GM21381 (cell line): ENCODE measurements around the gene OCRL.

ENCODE experiments used
- ATAC-seq: cut with Tn5 transposase; IDR thresholded peaks from one replicate; pipeline ENCODE4 v1.9.1; 2021; ENCODE audit warnings: mild to moderate bottlenecking, moderate library complexity; ENCODE audit not compliant: unreplicated experiment

Gene OCRL

DNA sequence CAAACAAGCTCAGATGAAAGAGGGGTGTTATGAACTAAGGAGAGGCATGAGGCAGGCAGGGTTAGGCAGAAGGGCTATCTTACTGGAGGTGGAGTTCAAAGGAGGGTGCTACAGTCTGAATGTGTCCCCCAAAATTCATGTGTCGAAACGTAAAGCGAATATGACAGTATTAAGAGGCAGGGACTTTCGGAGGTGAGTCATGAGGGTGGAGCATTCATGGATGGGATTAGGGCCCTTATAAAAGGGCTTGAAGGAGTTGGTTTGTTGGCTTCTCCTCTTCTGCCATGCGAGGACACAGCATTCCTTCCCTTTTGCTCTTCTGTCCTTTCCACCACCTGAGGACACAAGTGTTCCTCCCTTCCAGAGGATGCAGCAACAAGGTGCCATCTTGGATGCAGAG lies 91.8 kb downstream of the OCRL start:
- ATAC-seq = no peak

DNA sequence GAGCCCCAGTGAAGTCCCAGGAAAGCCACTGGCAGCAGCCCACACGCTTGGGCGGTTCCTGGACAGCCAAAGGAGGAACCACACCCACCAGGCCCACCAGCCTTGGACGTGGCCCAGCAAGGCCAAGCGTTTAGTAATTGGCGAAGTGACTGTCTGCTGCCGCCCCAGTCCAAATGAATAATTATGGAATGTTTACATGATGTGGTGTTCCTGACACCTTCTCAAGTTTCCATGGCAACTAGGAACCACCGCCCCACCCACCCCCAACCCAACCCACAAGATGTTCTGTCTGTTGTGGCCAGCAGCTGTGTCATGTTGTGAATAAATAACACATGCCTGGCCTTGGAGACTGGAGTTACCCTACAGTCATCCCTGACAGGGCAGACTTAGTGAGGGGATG lies 92.4 kb downstream of the OCRL start:
- no peak for ATAC-seq

DNA sequence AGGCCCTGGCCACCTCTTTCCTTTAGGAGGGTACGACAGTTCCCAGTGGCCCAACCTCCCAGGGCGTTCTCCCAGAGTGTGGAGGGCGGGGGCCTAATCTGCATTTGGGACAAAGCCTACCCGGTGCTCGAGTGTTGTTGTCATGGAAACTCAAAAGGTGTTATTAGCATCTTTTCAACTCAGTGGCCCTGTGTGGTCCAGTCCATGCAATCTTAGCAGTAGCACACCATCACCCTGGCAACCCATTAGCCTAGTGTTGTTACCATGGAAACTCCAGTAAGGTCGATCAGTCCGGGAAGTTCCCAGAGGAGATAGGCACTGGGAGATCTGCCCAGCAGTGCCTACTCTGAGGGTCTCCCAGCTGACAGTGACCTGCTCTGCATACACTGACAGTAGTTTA lies 94.5 kb downstream of the OCRL start:
- no peak for ATAC-seq

DNA sequence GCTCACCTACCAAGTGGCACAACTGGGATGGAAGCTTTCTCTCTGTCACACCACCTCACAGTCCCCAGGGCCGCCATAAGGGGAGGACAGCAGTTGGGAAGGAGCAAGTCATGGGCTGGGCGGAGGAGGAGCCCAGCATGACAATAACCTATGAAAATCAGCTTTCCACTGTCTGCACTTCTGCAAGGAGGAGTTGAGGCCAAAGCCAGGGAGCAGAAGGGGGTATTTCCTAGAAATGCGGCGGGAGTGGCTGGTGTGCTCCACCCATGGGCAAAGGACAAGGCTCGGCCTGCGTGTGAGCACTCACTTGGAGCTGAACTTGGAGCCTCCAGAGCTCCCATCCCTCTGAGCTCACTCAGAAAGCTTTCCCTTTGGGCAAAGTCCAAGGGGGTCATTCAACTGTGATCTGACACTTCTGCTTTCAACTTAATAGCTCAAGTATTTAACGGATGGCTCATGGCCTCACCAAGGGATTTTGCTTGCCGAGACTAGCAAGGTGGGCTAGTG lies 96.2 kb downstream of the OCRL start:
- no peak for ATAC-seq

DNA sequence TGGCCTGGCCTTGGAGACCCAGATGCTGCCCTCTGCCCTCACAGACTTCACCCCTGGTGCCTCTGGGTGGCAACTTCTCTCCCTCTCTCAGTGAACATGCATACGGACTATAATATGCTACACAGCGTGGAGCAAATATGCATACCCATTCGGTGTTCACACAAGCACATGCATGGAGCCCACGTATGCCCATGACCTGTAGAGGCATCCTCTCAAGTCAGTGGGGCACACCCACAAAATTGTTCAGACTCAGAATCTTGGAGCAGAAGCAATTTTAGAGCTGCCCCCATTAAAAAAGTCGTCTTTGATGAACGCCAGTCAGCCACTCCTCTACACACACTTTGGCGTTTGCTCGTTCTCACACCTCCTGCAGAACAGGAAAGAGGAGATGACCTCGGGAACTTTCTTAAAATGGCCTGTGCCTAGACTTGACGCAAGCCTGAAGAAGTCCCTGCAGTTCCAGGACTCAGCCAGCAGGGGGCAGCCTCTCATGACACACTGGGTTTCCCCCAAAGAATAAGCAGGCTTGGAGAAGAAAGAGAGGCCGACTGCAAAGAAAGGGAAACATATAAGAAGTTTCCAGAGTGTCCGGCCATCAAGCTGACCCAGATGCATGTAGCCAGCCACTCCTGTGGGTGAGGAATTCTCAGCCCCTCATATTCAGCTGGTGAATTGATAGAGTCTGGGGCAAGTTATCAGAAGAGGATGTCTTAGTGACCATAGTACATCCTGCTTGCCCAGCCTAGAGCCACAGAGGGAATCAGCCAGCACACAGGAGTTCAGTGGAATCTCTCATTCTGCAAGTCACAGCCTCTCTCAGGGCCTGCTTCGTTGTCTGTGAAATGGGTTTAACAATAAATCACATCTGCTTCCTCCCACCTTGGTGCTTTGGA lies 97.4 kb downstream of the OCRL start:
- ATAC-seq = peak; percentile 57

DNA sequence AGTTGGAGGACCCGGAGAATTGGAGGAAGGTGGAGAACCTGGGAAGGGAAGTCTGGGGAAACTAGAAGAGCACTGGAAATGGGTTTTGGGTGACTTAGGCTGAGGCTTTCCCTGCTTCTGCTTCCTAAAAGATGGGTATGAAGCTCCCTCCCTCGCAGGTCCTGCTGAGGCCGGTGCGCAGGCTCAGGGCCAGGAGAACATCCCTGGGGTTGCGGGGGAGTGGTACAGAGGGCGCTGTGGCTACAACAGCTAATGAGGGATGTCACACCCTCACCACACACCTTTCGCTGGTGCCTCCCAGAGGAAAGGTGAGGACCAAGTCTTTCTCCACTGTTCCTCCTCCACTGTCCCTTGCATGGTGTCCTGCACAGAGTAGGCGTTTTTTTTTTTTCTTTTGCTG lies 98.9 kb downstream of the OCRL start:
- ATAC-seq = no peak

DNA sequence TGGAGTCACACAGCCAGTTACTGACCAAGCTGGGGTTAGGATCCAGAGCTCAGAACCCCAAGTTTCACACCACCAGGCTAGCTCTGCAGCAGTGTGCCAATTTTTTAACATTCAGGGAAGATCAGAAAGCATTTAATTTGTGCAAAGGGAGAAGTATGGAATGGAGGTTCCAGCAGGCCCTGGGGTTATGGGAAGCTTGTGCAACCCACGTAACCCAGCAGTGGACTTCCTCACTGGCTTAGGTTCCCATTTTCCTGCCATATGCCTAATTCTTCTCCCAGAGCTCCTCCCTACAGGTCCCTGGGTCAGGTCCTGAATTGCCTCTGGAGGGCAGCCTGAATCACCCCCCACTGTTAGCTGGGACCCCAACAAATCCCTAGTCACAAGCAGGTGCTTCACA lies 100.7 kb downstream of the OCRL start:
- no peak for ATAC-seq

DNA sequence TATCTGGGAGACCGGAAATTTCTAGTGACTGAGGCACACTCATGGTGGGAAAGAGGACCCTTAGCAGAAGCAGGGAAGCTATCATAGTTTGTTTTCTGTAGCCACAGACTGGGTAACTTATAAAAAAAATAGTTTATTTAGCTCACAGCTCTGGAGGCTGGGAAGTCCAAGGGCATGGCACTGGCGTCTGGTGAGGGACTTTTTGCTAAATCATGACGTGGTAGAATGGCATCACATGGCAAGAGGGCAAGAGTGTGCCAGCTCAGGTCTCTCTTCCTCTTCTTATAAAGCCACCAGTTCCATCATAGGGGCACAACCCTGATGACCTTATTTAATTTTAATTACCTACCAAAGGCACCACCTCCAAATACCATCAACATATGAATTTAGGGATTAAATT lies 101.4 kb downstream of the OCRL start:
- ATAC-seq = no peak

DNA sequence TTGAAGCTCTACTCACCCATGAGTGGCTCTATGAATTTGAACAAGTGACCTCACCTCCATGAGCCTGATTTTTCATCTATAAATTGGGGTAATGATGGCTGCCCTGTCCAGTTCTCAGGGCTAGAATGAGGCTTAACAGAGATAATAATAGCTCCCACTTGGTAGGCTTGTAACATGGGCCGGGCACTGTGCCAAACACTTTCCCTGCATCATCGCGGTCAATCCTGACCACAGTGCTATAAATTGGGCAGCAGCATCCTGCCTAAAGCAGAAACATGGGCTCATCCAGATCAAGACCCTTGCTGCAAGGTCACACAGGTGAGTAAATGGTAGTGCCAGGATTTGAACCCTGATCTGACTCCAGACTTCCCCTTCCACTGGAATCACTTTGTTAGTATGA lies 101.9 kb downstream of the OCRL start:
- no peak for ATAC-seq
